ENCODE measurements around the gene SLC30A5.

GRCh38 chr5:69084903-69085302, 8.9 kb upstream of the SLC30A5 start:
- TF ChIP-seq CTCF (IDR thresholded peaks at IDR 0.05) (no peak), POLR2AphosphoS5 (IDR thresholded peaks at IDR 0.05) (no peak)

All from sigmoid colon (tissue), 4 donors.